HG03342 (cell line): ENCODE measurements around the gene OSBP.
"Not testable (repeated sequence)": the region's sequence is repeated elsewhere in the genome, so short reads cannot be mapped to it uniquely, and the experiment has no call there.

Source experiments
- ATAC-seq: cut with Tn5 transposase; IDR thresholded peaks from one replicate; pipeline ENCODE4 v1.9.1; 2021; ENCODE audit warnings: mild to moderate bottlenecking, moderate library complexity; ENCODE audit not compliant: unreplicated experiment

The OSBP gene

GRCh38 chr11:59555601-59556114 is 59.9 kb downstream of the OSBP start:
- ATAC-seq = no peak

- ATAC-seq = no peak
Observed at GRCh38 chr11:59553323-59553722, 62.3 kb downstream of the OSBP start.

GRCh38 chr11:59552844-59553243 is 62.7 kb downstream of the OSBP start:
- ATAC-seq = no peak

DNA sequence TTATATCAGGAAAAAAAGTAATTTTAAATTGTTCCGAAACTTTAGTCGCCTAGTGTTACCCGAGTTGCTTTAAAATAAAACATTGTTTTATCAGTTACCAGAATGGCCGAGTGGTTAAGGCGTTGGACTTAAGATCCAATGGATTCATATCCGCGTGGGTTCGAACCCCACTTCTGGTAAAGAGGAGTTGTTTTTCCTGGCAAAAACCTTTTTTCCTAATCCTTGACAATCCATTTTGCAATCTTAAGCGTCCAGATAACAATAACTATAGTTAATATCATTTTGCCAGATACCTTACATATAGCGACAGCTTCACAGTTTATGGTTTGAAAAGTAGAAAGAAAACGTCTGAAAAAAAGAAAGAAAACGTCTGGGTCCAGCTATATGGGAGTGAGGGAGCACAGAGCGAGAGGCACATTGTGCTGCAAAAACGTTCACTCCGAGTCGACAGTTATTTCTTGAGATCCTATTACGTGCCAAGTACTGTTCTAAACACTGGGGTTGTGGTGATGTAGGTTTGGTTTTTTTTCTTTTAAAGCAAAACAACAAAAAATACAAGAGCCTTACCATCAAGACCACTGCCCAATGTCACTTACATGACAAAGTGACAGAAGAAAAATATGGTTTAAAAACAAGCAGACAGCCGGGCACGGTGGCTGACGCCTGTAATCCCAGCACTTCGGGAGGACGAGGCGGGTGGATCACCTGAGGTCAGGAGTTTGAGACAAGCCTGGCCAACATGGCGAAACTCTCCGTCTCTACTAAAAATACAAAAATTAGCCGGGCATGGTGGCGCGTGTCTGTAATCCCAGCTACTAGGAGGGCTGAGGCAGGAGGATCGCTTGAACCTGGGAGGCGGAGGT is 63.7 kb downstream of the OSBP start:
- no peak for ATAC-seq

- ATAC-seq = peak; percentile 35
Observed at GRCh38 chr11:59550842-59551658, 64.5 kb downstream of the OSBP start.

DNA sequence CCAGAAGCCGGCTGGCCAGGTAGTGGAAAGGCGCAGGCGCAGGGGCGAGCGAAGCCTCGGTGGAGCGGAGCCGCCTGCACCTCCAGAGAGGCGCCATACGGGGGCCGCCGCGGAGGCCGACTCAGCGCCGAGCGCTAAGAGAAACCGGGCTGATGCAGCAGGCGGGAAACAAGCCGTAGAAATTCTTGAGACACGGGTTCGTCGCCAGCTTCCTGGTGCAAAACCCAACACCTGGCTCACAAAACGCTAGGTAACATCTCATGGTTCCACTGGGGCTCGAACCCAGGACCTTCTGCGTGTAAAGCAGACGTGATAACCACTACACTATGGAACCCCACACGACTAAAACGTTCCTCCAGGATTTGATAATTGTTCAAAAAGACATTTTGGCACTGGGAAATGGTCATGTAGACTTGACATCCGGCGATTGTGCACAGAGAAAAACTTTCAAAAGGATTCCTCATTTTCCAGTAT is 65.2 kb downstream of the OSBP start:
- ATAC-seq = peak; percentile 91

DNA sequence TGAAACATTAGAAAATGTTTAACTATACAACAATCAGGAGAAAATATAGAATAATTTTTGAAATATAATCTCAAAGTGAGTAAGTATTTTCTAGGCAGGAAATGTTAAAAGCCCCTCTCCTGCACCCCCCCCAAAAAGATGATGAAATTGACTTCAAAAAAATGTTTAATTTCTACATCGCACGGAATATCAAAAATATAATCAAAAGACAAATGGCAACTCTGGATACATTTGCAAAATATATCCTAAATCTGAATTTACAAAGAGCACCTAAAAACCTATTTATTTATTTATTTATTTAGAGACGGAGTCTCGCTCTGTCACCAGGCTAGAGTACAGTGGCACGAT is 67.3 kb downstream of the OSBP start:
- ATAC-seq = no peak

DNA sequence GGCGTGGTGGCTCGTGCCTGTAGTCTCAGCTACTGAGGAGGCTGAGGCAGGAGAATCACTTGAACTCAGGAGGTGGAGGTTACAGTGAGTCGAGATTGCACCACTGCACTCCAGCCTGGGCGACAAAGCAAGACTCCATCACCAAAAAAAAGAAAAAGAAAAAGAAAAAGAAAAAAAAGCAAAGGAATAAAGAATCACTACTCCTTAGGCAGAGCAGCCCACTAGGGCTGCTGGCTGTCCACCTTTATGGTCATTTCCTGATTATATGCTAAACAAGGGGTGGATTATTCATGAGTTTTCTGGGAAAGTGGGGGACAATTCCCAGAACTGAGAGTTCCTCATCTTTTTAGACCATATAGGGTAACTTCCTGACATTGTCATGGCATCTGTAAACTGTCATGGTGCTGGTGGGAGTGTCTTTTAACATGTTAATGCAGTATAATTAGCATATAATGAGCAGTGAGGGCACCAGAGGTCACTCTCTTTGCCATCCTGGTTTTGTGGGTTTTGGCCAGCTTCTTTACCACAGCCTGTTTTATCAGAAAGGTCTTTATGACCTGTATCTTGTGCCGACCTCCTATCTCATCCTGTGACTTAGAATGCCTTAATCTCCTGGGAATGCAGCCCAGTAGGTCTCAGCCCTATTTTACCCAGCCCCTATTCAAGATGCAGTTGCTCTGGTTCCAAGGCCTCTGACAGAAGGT is 67.8 kb downstream of the OSBP start:
- not testable (repeated sequence) for ATAC-seq

DNA sequence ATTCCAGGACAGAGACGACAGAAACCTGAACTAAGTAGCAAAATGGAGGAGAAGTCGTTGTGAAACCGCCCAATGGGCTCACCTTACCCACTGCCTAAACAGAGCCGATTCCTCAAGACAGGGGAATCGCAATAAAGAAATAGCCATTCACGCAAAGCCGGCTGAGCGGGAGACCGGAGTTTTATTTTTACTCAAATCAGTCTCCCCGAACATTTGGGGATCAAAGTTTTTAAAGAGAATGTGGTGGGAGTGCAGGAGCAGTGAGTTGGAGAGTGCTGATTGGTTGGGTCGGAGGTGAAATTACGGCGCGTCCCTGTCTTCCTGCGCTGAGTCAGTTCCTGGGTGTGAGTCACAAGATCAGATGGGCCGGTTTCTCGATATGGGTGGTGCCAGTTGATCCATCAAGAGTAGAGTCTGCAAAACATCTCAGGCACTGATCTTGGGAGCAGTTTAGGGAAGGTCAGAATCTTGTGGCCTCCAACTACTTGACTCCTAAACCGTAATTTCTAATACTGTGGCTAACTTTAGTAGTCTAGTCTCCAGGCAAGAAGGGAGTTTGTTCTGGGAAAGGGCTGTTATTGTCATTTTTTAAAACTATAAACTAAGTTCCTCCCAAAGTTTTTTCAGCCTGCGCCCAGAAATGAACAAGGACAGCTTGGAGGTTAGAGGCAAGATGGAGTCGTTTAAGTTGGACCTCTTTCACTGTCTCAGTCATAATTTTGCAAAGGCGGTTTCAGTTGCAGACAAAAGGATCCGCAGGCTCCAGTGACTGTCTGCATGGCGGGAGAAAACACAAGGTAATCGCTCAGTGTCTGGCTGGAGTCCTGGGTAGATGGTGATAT is 70.2 kb downstream of the OSBP start:
- no peak for ATAC-seq

DNA sequence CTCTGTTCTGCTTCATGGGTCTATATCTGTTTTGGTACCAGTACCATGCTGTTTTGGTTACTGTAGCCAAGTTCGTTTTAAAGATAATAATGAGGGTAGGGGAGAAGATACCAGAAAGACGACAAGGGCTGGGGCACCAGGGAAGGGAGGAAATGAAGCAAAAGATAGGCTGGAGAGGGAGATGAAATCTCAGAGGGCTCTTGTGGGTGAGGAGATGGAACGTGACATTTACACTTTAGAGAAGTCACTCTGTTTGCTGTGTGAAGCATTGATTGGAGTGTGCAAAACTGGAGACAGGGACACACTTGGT is 70.8 kb downstream of the OSBP start:
- no peak for ATAC-seq

- not testable (repeated sequence) for ATAC-seq
Observed at GRCh38 chr11:59543713-59544112, 71.9 kb downstream of the OSBP start.

DNA sequence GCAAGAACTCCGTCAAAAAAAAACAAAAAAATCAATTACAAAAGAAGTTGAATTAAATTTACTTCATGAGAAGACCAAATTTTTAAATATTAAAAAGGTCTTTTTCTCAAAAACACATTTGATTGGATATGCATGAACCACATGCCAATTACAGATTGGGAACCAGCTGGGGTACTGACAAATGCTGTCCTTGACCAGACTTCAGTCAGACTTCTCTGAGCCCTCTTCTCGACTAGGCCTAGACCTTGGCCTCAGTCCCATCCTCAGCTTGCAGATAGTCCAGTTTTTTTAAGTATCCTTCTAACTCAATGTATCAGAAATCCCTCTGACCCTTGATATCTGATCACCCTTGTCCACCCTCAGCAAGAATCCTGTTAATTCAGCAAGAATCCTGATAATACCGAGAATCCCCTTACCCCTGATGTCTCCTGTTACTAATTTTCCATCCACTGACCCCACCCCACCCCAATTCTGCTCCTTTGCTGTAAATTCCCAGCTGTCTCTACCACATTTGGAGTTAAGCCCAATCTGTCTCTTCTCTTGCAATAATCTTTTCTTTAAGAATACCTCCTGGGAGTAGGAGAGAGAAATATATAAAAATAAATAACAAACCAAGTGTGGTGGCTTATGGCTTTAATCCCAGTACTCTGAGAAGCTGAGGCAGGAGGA is 73.3 kb downstream of the OSBP start:
- ATAC-seq = no peak

DNA sequence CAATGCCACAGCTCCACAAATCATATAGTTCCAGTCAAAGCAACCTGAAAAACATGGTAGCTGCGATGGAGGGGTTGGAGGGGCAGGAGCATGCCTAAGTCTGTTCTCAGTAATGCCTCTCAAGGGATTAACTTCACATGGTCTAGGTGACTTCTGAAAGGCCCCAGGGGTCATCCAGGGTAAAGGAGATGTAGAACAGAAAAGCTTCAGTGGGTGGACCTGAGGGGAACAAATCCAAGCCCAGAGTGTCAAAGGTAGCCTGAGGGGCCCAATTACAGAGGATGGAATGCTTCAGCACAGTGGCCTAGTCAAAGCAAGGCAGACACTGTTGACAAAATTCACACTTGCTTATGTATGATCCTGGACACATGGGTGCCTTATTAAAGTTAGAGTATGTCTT is 80.9 kb downstream of the OSBP start:
- ATAC-seq = no peak

- ATAC-seq = no peak
Observed at GRCh38 chr11:59532620-59533019, 83.0 kb downstream of the OSBP start.

DNA sequence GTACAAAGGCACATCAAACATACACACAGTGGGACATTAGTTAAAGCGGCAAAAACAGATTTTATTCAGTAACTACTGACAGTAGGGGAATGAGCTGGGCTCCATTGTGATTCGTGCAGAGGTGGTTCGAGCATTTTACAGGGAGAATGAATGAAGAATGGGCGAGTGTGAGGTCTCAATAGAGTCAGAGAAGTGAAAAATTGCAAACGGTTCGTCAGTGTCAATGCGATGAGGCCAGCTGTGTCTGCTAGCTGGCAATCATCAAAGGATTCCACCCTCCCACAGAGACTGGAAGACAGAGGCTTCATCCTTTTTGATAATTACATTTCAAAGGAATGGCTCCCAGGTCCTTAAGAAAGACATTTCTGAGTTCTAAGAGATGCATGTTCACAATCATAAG is 86.9 kb downstream of the OSBP start:
- no peak for ATAC-seq
